Ascending aorta (tissue), 2 donors: Measurements from ENCODE around the gene ADGRG1. TPM values are rescaled to one million over a fixed set of nuclear protein-coding genes. Genes with fewer than 3 reads are reported as not detected.
A peak's percentile ranks its signal among the peaks of the same experiment; 100 is the strongest.

ENCODE experiments used
- DNase-seq, 2 donors: peaks; one replicate each; pipeline ENCODE4 v3.0.0-alpha.2; 2019; ENCODE audit warnings: low spot score in 2 of 2
- H3K27ac ChIP-seq, 2 donors: fragments of 200-600 bp; sonication (generic); one replicate each; pipeline ENCODE4 v1.5.1; 2016 to 2017; ENCODE audit warnings: mild to moderate bottlenecking in 1 of 2
- H3K27me3 ChIP-seq: fragments of 200-600 bp; sonication (generic); one replicate; pipeline ENCODE4 v1.5.1; 2017
- H3K36me3 ChIP-seq, 2 donors: fragments of 200-600 bp; sonication (generic); one replicate each; pipeline ENCODE4 v1.5.1; 2016
- H3K4me1 ChIP-seq, 2 donors: fragments of 200-600 bp; sonication (generic); one replicate each; pipeline ENCODE4 v1.5.1; 2016 to 2017; ENCODE audit warnings: mild to moderate bottlenecking in 1 of 2
- H3K4me3 ChIP-seq, 2 donors: fragments of 200-600 bp; sonication (generic); one replicate each; pipeline ENCODE4 v1.5.1; 2016 to 2017; ENCODE audit warnings: mild to moderate bottlenecking in 1 of 2
- H3K9me3 ChIP-seq, 2 donors: fragments of 200-600 bp; sonication (generic); one replicate each; pipeline ENCODE4 v1.5.1; 2016
- intact Hi-C: fragments of 100-400 bp; cut with DNase I; formaldehyde crosslinking; loops from one replicate; pipeline ENCODE4 v1.15.1; 2023
- total RNA-seq: library from RNA; depleted of rRNA; stranded (reverse); fragments of >200 nt; gene quantifications from one replicate; pipeline ENCODE4 v1.1.0, GENCODE V29; 2016
- TF ChIP-seq, protein P1 (sequence below), 3 experiments: fragments of 200-600 bp in 2 of 3; fragments of 450-650 bp in 1 of 3; sonication (generic) in 2 of 3; IDR thresholded peaks; one replicate each; pipeline ENCODE4 v1.5.1; 2016 to 2019; ENCODE audit warnings: antibody characterized with exemption in 3 of 3, mild to moderate bottlenecking in 1 of 3, moderate library complexity in 1 of 3

ADGRG1 gene
- total RNA-seq, 1 donor from 2014 or later = 343 TPM

- Histone ChIP-seq H3K4me3 (no peak overlapping the region), H3K9me3 (no peaks in the 10 kb centered on the region), H3K27ac (peak overlapping the region in 1 of 2 donors; percentile 45), H3K4me1 (no peaks in the 10 kb centered on the region), H3K27me3 (no peaks in the 10 kb centered on the region), H3K36me3 (no peaks in the 10 kb centered on the region)
- intact Hi-C loops = no loop called here
- TF ChIP-seq, protein P1, sequence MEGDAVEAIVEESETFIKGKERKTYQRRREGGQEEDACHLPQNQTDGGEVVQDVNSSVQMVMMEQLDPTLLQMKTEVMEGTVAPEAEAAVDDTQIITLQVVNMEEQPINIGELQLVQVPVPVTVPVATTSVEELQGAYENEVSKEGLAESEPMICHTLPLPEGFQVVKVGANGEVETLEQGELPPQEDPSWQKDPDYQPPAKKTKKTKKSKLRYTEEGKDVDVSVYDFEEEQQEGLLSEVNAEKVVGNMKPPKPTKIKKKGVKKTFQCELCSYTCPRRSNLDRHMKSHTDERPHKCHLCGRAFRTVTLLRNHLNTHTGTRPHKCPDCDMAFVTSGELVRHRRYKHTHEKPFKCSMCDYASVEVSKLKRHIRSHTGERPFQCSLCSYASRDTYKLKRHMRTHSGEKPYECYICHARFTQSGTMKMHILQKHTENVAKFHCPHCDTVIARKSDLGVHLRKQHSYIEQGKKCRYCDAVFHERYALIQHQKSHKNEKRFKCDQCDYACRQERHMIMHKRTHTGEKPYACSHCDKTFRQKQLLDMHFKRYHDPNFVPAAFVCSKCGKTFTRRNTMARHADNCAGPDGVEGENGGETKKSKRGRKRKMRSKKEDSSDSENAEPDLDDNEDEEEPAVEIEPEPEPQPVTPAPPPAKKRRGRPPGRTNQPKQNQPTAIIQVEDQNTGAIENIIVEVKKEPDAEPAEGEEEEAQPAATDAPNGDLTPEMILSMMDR (IDR thresholded peaks at IDR 0.05) = no peak
- no peak for DNase-seq
Measured at GRCh38 chr16:57637424-57637823, 9.0 kb downstream of the ADGRG1 start.

- DNase-seq = no peak
- no peaks in the 10 kb centered on the region for H3K9me3 ChIP-seq
- TF ChIP-seq, protein P1 (IDR thresholded peaks at IDR 0.05) = no peak
- intact Hi-C loops = no loop called here
- no peaks in the 10 kb centered on the region for H3K27me3 ChIP-seq
- H3K36me3 ChIP-seq = no peaks in the 10 kb centered on the region
- H3K4me3 ChIP-seq = no peak overlapping the region
- H3K4me1 ChIP-seq = no peaks in the 10 kb centered on the region
- H3K27ac ChIP-seq = peak overlapping the region in 1 of 2 donors; percentile 4
Measured at GRCh38 chr16:57637965-57638364, 9.5 kb downstream of the ADGRG1 start.

- H3K4me1 ChIP-seq = no peaks in the 10 kb centered on the region
- no peak overlapping the region for H3K4me3 ChIP-seq
- no peaks in the 10 kb centered on the region for H3K36me3 ChIP-seq
- no peak for DNase-seq
- H3K9me3 ChIP-seq = no peaks in the 10 kb centered on the region
- H3K27me3 ChIP-seq = no peaks in the 10 kb centered on the region
- intact Hi-C loops = no loop called here
- TF ChIP-seq, protein P1 (IDR thresholded peaks at IDR 0.05) = no peak
- peak overlapping the region in 1 of 2 donors; percentile 4 for H3K27ac ChIP-seq
Measured at GRCh38 chr16:57638381-57638780, 10.0 kb downstream of the ADGRG1 start.

GRCh38 chr16:57639172-57639887, 10.9 kb downstream of the ADGRG1 start:
- H3K36me3 ChIP-seq = no peaks in the 10 kb centered on the region
- H3K27ac ChIP-seq = no peak overlapping the region
- no peaks in the 10 kb centered on the region for H3K9me3 ChIP-seq
- no peaks in the 10 kb centered on the region for H3K4me1 ChIP-seq
- TF ChIP-seq, protein P1 (IDR thresholded peaks at IDR 0.05) = no peak
- no peak overlapping the region for H3K4me3 ChIP-seq
- intact Hi-C loops = no loop called here
- no peaks in the 10 kb centered on the region for H3K27me3 ChIP-seq
- no peak for DNase-seq

DNA sequence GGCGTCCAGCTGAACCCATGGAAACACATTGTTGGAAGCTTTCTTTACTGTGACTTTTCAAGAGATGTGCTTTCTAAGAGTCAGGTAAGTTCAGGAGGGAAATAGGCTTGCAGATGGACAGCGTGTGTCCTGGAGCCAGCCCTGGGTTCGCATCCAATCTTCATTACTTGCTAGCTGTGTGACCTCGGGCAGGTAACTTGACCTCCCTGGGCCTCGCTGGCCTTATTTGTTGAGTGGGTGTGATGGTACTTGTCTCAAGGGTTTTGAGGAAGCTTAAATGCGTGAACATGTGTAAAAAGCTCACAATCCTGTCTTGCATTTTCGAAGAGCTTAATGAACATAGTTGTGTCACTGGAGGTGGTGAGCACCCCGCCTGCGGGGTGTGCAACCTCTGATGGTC, 11.8 kb downstream of the ADGRG1 start:
- Histone ChIP-seq H3K27ac (no peak overlapping the region), H3K4me1 (no peaks in the 10 kb centered on the region), H3K9me3 (no peaks in the 10 kb centered on the region), H3K36me3 (no peaks in the 10 kb centered on the region), H3K27me3 (no peaks in the 10 kb centered on the region), H3K4me3 (no peak overlapping the region)
- no peak for DNase-seq
- intact Hi-C loops = no loop called here
- TF ChIP-seq, protein P1 (IDR thresholded peaks at IDR 0.05) = no peak
